Suprapubic skin (tissue), 4 donors: ENCODE results near the gene GNB1L.

ENCODE experiments used
- CTCF ChIP-seq, 2 donors: fragments of 200-600 bp in 1 of 2; fragments of 450-650 bp in 1 of 2; sonication (generic) in 1 of 2; IDR thresholded peaks; one replicate each; pipeline ENCODE4 v1.5.1; 2016 to 2019; ENCODE audit warnings: antibody characterized with exemption in 2 of 2, mild to moderate bottlenecking in 1 of 2, moderate library complexity in 1 of 2
- EP300 ChIP-seq: sonication (generic); formaldehyde crosslinking; IDR thresholded peaks from one replicate; pipeline ENCODE4 v1.6.1; 2017; ENCODE audit warnings: antibody characterized with exemption
- POLR2A ChIP-seq, 2 donors: fragments of 450-650 bp; IDR thresholded peaks; one replicate each; pipeline ENCODE4 v1.6.1; 2017; ENCODE audit warnings: antibody characterized with exemption in 2 of 2, mild to moderate bottlenecking in 2 of 2, moderate library complexity in 2 of 2
- POLR2AphosphoS5 ChIP-seq, 3 donors: sonication (generic); formaldehyde crosslinking; IDR thresholded peaks; one replicate each; pipeline ENCODE4 v1.6.1; 2017; ENCODE audit warnings: antibody characterized with exemption in 3 of 3

- TF ChIP-seq CTCF (IDR thresholded peaks at IDR 0.05) (no peak), POLR2A (IDR thresholded peaks at IDR 0.05) (no peak), EP300 (no peak), POLR2AphosphoS5 (IDR thresholded peaks at IDR 0.05) (no peak)
These were observed 91.9 kb downstream of the GNB1L start for GRCh38 chr22:19762568-19763457.
